HEK293 (cell line): ENCODE data around the gene MAST2.

Experiments
- BCL11A ChIP-seq: fragments of 450-650 bp; formaldehyde crosslinking; IDR thresholded peaks from 2 replicates; pipeline ENCODE4 v1.5.1; 2016; ENCODE audit warnings: low read depth, missing biosample characterization, missing genetic modification characterization
- RBAK ChIP-seq: fragments of 450-650 bp; formaldehyde crosslinking; IDR thresholded peaks from 2 replicates; pipeline ENCODE4 v1.5.1; 2016; ENCODE audit warnings: missing biosample characterization, missing genetic modification characterization
- ZNF354C ChIP-seq: fragments of 450-650 bp; formaldehyde crosslinking; IDR thresholded peaks from 2 replicates; pipeline ENCODE4 v1.5.1; 2016; ENCODE audit warnings: missing biosample characterization, missing genetic modification characterization, low read depth, borderline replicate concordance
- ZNF394 ChIP-seq: fragments of 450-650 bp; formaldehyde crosslinking; IDR thresholded peaks from 2 replicates; pipeline ENCODE4 v1.5.1; 2016; ENCODE audit warnings: missing biosample characterization, missing genetic modification characterization, mild to moderate bottlenecking, moderate library complexity, borderline replicate concordance
- ZNF510 ChIP-seq: fragments of 450-650 bp; formaldehyde crosslinking; IDR thresholded peaks from 2 replicates; pipeline ENCODE4 v1.5.1; 2018; ENCODE audit warnings: mild to moderate bottlenecking, missing genetic modification characterization, missing biosample characterization; ENCODE audit not compliant: insufficient replicate concordance
- ZNF791 ChIP-seq: fragments of 450-650 bp; formaldehyde crosslinking; IDR thresholded peaks from 2 replicates; pipeline ENCODE4 v1.5.1; 2016; ENCODE audit warnings: missing biosample characterization, missing genetic modification characterization

GRCh38 chr1:45891087-45891486 is 87.7 kb downstream of the MAST2 start:
- TF ChIP-seq RBAK (tag by site-specific recombination) (no peak), ZNF791 (tag by site-specific recombination) (no peak), ZNF394 (tag by site-specific recombination) (no peak), ZNF354C (tag by site-specific recombination) (no peak), ZNF510 (tag by site-specific recombination) (no peak), BCL11A (no peak)
